BJ (cell line): ENCODE results near the gene FRMD4A. TPM values are rescaled to one million over a fixed set of nuclear protein-coding genes. Genes with fewer than 3 reads are reported as not detected.

Source experiments
- CTCF ChIA-PET: fragments of 350-600 bp; formaldehyde crosslinking; extraction: SDS; loops from one replicate; lab custom pipeline; 2021; ENCODE audit warnings: antibody characterized with exemption, inconsistent platforms; lab: Yijun Ruan, JAX
- POLR2A ChIA-PET: fragments of 300-600 bp; sonication (Branson Sonifier 250); formaldehyde crosslinking; extraction: SDS; loops from one replicate; lab custom pipeline; 2021; ENCODE audit warnings: antibody characterized with exemption; lab: Charles Lee
- DNase-seq: peaks from one replicate; pipeline ENCODE4 v3.0.0-alpha.2; 2011; ENCODE audit warnings: low read depth
- H3K27me3 ChIP-seq: 2 replicates; pipeline ENCODE4 v1.6.0; 2011; ENCODE audit warnings: low read length; ENCODE audit not compliant: control insufficient read depth, insufficient read depth
- H3K36me3 ChIP-seq: 2 replicates; pipeline ENCODE4 v1.5.1; 2011; ENCODE audit warnings: low read length; ENCODE audit not compliant: control insufficient read depth, insufficient read depth
- H3K4me3 ChIP-seq: 2 replicates; pipeline ENCODE4 v1.5.1; 2011; ENCODE audit warnings: low read depth, mild to moderate bottlenecking, control low read depth, low read length
- CTCF ChIP-seq: IDR thresholded peaks from 2 replicates; pipeline ENCODE4 v1.5.1; 2011; ENCODE audit warnings: low read depth, mild to moderate bottlenecking, control low read depth, inconsistent platforms, low read length, moderate library complexity; ENCODE audit not compliant: insufficient read depth
- polyA plus RNA-seq: library from polyadenylated mRNA; depleted of rRNA; stranded (reverse); fragments of >200 nt; gene quantifications from 2 replicates; pipeline ENCODE4 v1.2.3, GENCODE V29; 2011

FRMD4A gene
- polyA plus RNA-seq, 1 experiment = 31.6 TPM

- CTCF ChIA-PET = no interaction called here
- H3K36me3 ChIP-seq = no peaks in the 10 kb centered on the region
These were observed 44.7 kb downstream of the FRMD4A start for GRCh38 chr10:14285941-14286560.

GRCh38 chr10:14282276-14282675 is 48.4 kb downstream of the FRMD4A start:
- Histone ChIP-seq H3K4me3 (no peak overlapping the region), H3K27me3 (peaks cover 4% of the 10 kb centered on the region; the same call in 1 of the 2 replicates), H3K36me3 (no peaks in the 10 kb centered on the region)
- DNase-seq = peak; percentile 28
- no peak for TF ChIP-seq CTCF
- CTCF ChIA-PET = interaction anchor here (0.7 to 1.7 kb wide), 2 partner anchors 20 to 26 kb away, joined by 3 to 4 read pairs; no protein-coding TSS in a partner anchor
- POLR2A ChIA-PET = no interaction called here

More at GRCh38 chr10:14285941-14286560, 44.7 kb downstream of the FRMD4A start:
- no peak for TF ChIP-seq CTCF
- Histone ChIP-seq H3K4me3 (no peak overlapping the region), H3K27me3 (no peaks in the 10 kb centered on the region)
- no peak for DNase-seq
- POLR2A ChIA-PET = no interaction called here

GRCh38 chr10:14278533-14278932 is 52.2 kb downstream of the FRMD4A start:
- DNase-seq = no peak
- no peak overlapping the region for H3K4me3 ChIP-seq
- peaks cover 8% of the 10 kb centered on the region for H3K27me3 ChIP-seq
- no peak for TF ChIP-seq CTCF
- no peaks in the 10 kb centered on the region for H3K36me3 ChIP-seq
- CTCF ChIA-PET = interaction anchor here (0.6 to 1.0 kb wide), 2 partner anchors 23 to 77 kb away, joined by 3 read pairs; no protein-coding TSS in a partner anchor
- POLR2A ChIA-PET = no interaction called here

- no peak for DNase-seq
- peaks cover 8% of the 10 kb centered on the region for H3K27me3 ChIP-seq
- no peak overlapping the region for H3K4me3 ChIP-seq
- ChIA-PET POLR2A (no interaction called here), CTCF (no interaction called here)
- no peak for TF ChIP-seq CTCF
- H3K36me3 ChIP-seq = no peaks in the 10 kb centered on the region
These were observed 54.5 kb downstream of the FRMD4A start for GRCh38 chr10:14276210-14276609.

- no peak for TF ChIP-seq CTCF
- H3K27me3 ChIP-seq = peaks cover 6% of the 10 kb centered on the region
- ChIA-PET POLR2A (no interaction called here), CTCF (no interaction called here)
- H3K4me3 ChIP-seq = no peak overlapping the region
- DNase-seq = no peak
- no peaks in the 10 kb centered on the region for H3K36me3 ChIP-seq
These were observed 59.1 kb downstream of the FRMD4A start for GRCh38 chr10:14271621-14272020.
